ENCODE results near the gene TNPO3. TPM values are rescaled to one million over a fixed set of nuclear protein-coding genes. Genes with fewer than 3 reads are reported as not detected.
"Not testable (repeated sequence)": the region's sequence is repeated elsewhere in the genome, so short reads cannot be mapped to it uniquely, and the experiment has no call there.

TNPO3 gene
- polyA plus RNA-seq, 1 donor from 2014 or later, result 47.7 TPM

GRCh38 chr7:129069021-129069420 is 14.1 kb upstream of the TNPO3 start:
- Histone ChIP-seq H3K4me3 (ENCODE audit: low read length) (no peak overlapping the region), H3K4me2 (ENCODE audit: low read length) (no peak overlapping the region), H2AFZ (ENCODE audit: low read depth, low read length) (no peak overlapping the region), H3K9me3 (ENCODE audit: low read length) (no peaks in the 10 kb centered on the region), H3K9ac (ENCODE audit: low read length) (no peak overlapping the region), H3K79me2 (replicated peaks; ENCODE audit: insufficient read depth, low read length) (no peaks in the 10 kb centered on the region), H3F3A (ENCODE audit: insufficient read depth, low read length, poor library complexity, severe bottlenecking) (no peaks in the 10 kb centered on the region), H3K36me3 (ENCODE audit: insufficient read depth, low read length) (no peaks in the 10 kb centered on the region), H4K20me1 (ENCODE audit: insufficient read depth) (no peaks in the 10 kb centered on the region), H3K27ac (ENCODE audit: low read length) (no peak overlapping the region), H3K9me2 (ENCODE audit: insufficient read depth, low read length) (no peaks in the 10 kb centered on the region), H3K27me3 (ENCODE audit: insufficient read depth, low read depth, low read length) (no peaks in the 10 kb centered on the region)
- no peak for TF ChIP-seq EP300 (conservative IDR thresholded peaks at IDR 0.05; ENCODE audit: poor library complexity, severe bottlenecking)
- TF ChIP-seq MXI1 (conservative IDR thresholded peaks at IDR 0.05; ENCODE audit: poor library complexity, severe bottlenecking), result no peak
- no peak for TF ChIP-seq RAD21 (conservative IDR thresholded peaks at IDR 0.05)
- no peak for TF ChIP-seq SMC3 (conservative IDR thresholded peaks at IDR 0.05; ENCODE audit: poor library complexity)
- TF ChIP-seq, protein P1, sequence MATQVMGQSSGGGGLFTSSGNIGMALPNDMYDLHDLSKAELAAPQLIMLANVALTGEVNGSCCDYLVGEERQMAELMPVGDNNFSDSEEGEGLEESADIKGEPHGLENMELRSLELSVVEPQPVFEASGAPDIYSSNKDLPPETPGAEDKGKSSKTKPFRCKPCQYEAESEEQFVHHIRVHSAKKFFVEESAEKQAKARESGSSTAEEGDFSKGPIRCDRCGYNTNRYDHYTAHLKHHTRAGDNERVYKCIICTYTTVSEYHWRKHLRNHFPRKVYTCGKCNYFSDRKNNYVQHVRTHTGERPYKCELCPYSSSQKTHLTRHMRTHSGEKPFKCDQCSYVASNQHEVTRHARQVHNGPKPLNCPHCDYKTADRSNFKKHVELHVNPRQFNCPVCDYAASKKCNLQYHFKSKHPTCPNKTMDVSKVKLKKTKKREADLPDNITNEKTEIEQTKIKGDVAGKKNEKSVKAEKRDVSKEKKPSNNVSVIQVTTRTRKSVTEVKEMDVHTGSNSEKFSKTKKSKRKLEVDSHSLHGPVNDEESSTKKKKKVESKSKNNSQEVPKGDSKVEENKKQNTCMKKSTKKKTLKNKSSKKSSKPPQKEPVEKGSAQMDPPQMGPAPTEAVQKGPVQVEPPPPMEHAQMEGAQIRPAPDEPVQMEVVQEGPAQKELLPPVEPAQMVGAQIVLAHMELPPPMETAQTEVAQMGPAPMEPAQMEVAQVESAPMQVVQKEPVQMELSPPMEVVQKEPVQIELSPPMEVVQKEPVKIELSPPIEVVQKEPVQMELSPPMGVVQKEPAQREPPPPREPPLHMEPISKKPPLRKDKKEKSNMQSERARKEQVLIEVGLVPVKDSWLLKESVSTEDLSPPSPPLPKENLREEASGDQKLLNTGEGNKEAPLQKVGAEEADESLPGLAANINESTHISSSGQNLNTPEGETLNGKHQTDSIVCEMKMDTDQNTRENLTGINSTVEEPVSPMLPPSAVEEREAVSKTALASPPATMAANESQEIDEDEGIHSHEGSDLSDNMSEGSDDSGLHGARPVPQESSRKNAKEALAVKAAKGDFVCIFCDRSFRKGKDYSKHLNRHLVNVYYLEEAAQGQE (IDR thresholded peaks at IDR 0.05; ENCODE audit: borderline replicate concordance), result no peak
- TF ChIP-seq TAF1 (IDR thresholded peaks at IDR 0.05; ENCODE audit: low read depth), result no peak
- TF ChIP-seq, protein P2, sequence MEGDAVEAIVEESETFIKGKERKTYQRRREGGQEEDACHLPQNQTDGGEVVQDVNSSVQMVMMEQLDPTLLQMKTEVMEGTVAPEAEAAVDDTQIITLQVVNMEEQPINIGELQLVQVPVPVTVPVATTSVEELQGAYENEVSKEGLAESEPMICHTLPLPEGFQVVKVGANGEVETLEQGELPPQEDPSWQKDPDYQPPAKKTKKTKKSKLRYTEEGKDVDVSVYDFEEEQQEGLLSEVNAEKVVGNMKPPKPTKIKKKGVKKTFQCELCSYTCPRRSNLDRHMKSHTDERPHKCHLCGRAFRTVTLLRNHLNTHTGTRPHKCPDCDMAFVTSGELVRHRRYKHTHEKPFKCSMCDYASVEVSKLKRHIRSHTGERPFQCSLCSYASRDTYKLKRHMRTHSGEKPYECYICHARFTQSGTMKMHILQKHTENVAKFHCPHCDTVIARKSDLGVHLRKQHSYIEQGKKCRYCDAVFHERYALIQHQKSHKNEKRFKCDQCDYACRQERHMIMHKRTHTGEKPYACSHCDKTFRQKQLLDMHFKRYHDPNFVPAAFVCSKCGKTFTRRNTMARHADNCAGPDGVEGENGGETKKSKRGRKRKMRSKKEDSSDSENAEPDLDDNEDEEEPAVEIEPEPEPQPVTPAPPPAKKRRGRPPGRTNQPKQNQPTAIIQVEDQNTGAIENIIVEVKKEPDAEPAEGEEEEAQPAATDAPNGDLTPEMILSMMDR (IDR thresholded peaks at IDR 0.05; ENCODE audit: poor library complexity, severe bottlenecking), result no peak
- no peak for TF ChIP-seq POLR2AphosphoS5 (IDR thresholded peaks at IDR 0.05)
- TF ChIP-seq EZH2 (IDR thresholded peaks at IDR 0.05; ENCODE audit: borderline replicate concordance, insufficient read depth, low read length, poor library complexity, severe bottlenecking), result no peak

GRCh38 chr7:129067943-129068548 is 13.1 kb upstream of the TNPO3 start:
- Histone ChIP-seq H3K4me2 (ENCODE audit: low read length) (no peak overlapping the region), H2AFZ (ENCODE audit: low read depth, low read length) (no peak overlapping the region)
- no peak for TF ChIP-seq SMC3 (conservative IDR thresholded peaks at IDR 0.05; ENCODE audit: poor library complexity)
- no peak for TF ChIP-seq RAD21 (conservative IDR thresholded peaks at IDR 0.05)
- TF ChIP-seq, protein P2 (IDR thresholded peaks at IDR 0.05; ENCODE audit: poor library complexity, severe bottlenecking), result no peak
- TF ChIP-seq EP300 (conservative IDR thresholded peaks at IDR 0.05; ENCODE audit: poor library complexity, severe bottlenecking), result no peak

GRCh38 chr7:129067132-129067561 is 12.2 kb upstream of the TNPO3 start:
- not testable (repeated sequence) for H3F3A ChIP-seq (ENCODE audit: insufficient read depth, low read length, poor library complexity, severe bottlenecking); H2AFZ ChIP-seq (ENCODE audit: low read depth, low read length); H3K36me3 ChIP-seq (ENCODE audit: insufficient read depth, low read length); H3K9me2 ChIP-seq (ENCODE audit: insufficient read depth, low read length); H3K9me3 ChIP-seq (ENCODE audit: low read length); H3K4me2 ChIP-seq (ENCODE audit: low read length); H4K20me1 ChIP-seq (ENCODE audit: insufficient read depth); H3K4me3 ChIP-seq (ENCODE audit: low read length); H3K79me2 ChIP-seq (replicated peaks; ENCODE audit: insufficient read depth, low read length); H3K27ac ChIP-seq (ENCODE audit: low read length); H3K9ac ChIP-seq (ENCODE audit: low read length); H3K27me3 ChIP-seq (ENCODE audit: insufficient read depth, low read depth, low read length)

More at GRCh38 chr7:129067943-129068548, 13.1 kb upstream of the TNPO3 start:
- Histone ChIP-seq H3K9me3 (ENCODE audit: low read length) (no peaks in the 10 kb centered on the region), H3K79me2 (replicated peaks; ENCODE audit: insufficient read depth, low read length) (no peaks in the 10 kb centered on the region), H3K9ac (ENCODE audit: low read length) (no peak overlapping the region), H3K9me2 (ENCODE audit: insufficient read depth, low read length) (no peaks in the 10 kb centered on the region), H3K4me3 (ENCODE audit: low read length) (no peak overlapping the region), H3K36me3 (ENCODE audit: insufficient read depth, low read length) (no peaks in the 10 kb centered on the region), H3K27ac (ENCODE audit: low read length) (no peak overlapping the region), H3K27me3 (ENCODE audit: insufficient read depth, low read depth, low read length) (no peaks in the 10 kb centered on the region), H3F3A (ENCODE audit: insufficient read depth, low read length, poor library complexity, severe bottlenecking) (no peaks in the 10 kb centered on the region), H4K20me1 (ENCODE audit: insufficient read depth) (no peaks in the 10 kb centered on the region)

Data from neural cell (in vitro differentiated cells).